ENCODE results near the gene DUSP28.

DUSP28 gene

GRCh38 chr2:240577281-240578109, 17.3 kb downstream of the DUSP28 start:
- no peak overlapping the region for H3K23ac ChIP-seq (ENCODE audit: low read length in 2 of 2)
- no peak overlapping the region for H3K4ac ChIP-seq (ENCODE audit: low read depth in 1 of 2, low read length in 2 of 2)
- H3K4me1 ChIP-seq (ENCODE audit: control insufficient read depth, insufficient read depth, low read depth, low read length) = peaks cover 24% of the 10 kb centered on the region
- H3K4me2 ChIP-seq (ENCODE audit: low read length, poor library complexity, severe bottlenecking) = no peak overlapping the region
- no peak overlapping the region for H2BK120ac ChIP-seq (ENCODE audit: low read depth, low read length)
- no peaks in the 10 kb centered on the region for H3K27me3 ChIP-seq (ENCODE audit: control insufficient read depth in 1 of 2, insufficient read depth in 1 of 2, low read length in 2 of 2)
- H3K9me3 ChIP-seq (ENCODE audit: control insufficient read depth, low read length) = no peaks in the 10 kb centered on the region
- WGBS = 96% methylated on average over 25 of the region's 26 CpGs
- H3K14ac ChIP-seq (ENCODE audit: low read length in 2 of 2) = no peak overlapping the region
- H2BK12ac ChIP-seq (ENCODE audit: low read length in 2 of 2) = no peak overlapping the region
- H4K91ac ChIP-seq (ENCODE audit: low read length) = no peak overlapping the region
- H3K9ac ChIP-seq (ENCODE audit: low read length) = no peak overlapping the region
- H2BK15ac ChIP-seq (ENCODE audit: low read depth, poor library complexity, severe bottlenecking) = no peak overlapping the region
- no peak overlapping the region for H2AFZ ChIP-seq (ENCODE audit: low read depth, low read length)
- no peak overlapping the region for H3K18ac ChIP-seq (ENCODE audit: low read depth in 1 of 2, low read length in 2 of 2)
- H2AK5ac ChIP-seq (ENCODE audit: low read length, severe bottlenecking) = no peak overlapping the region
- DNase-seq = no peak
- no peak overlapping the region for H2BK5ac ChIP-seq (ENCODE audit: low read depth, low read length, poor library complexity, severe bottlenecking)
- H3K4me3 ChIP-seq (ENCODE audit: insufficient read depth in 1 of 2, low read depth in 1 of 2, low read length in 2 of 2) = no peak overlapping the region
- H3K36me3 ChIP-seq (ENCODE audit: control insufficient read depth in 1 of 2, insufficient read depth in 2 of 2, low read depth in 1 of 2, low read length in 2 of 2) = peaks cover 55 to 72% of the 10 kb centered on the region in 2 experiments
- no peak overlapping the region for H3K27ac ChIP-seq (ENCODE audit: low read length, poor library complexity, severe bottlenecking)
- peaks cover 47% of the 10 kb centered on the region for H3K79me1 ChIP-seq (replicated peaks; ENCODE audit: low read length, poor library complexity, severe bottlenecking)
- H4K8ac ChIP-seq (ENCODE audit: low read length) = no peak overlapping the region

DNA sequence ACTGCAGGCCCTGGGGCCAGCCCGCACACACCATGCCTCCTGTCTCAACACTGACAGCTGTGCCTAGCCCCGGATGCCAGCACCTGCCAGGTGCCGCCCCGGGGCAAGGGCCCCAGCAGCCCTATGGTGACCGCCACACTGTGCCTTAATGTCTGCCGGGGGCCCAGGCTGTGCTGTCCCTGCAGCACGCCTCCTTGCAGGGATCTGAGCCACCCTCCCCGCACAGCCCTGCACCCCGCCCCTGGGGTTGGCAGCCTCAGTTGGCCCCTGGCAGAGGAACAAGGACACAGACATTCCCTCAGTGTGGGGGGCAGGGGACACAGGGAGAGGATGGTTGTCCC, 17.9 kb downstream of the DUSP28 start:
- H3K23ac ChIP-seq (ENCODE audit: low read length in 2 of 2) = no peak overlapping the region
- no peak overlapping the region for H4K91ac ChIP-seq (ENCODE audit: low read length)
- DNase-seq = no peak
- peaks cover 42% of the 10 kb centered on the region for H3K79me1 ChIP-seq (replicated peaks; ENCODE audit: low read length, poor library complexity, severe bottlenecking)
- 95% methylated on average over 9 of the region's 9 CpGs for WGBS
- H3K4me2 ChIP-seq (ENCODE audit: low read length, poor library complexity, severe bottlenecking) = no peak overlapping the region
- no peaks in the 10 kb centered on the region for H3K27me3 ChIP-seq (ENCODE audit: control insufficient read depth in 1 of 2, insufficient read depth in 1 of 2, low read length in 2 of 2)
- H2BK120ac ChIP-seq (ENCODE audit: low read depth, low read length) = no peak overlapping the region
- no peak overlapping the region for H2BK15ac ChIP-seq (ENCODE audit: low read depth, poor library complexity, severe bottlenecking)
- H3K18ac ChIP-seq (ENCODE audit: low read depth in 1 of 2, low read length in 2 of 2) = no peak overlapping the region
- H3K27ac ChIP-seq (ENCODE audit: low read length, poor library complexity, severe bottlenecking) = no peak overlapping the region
- peaks cover 26% of the 10 kb centered on the region for H3K4me1 ChIP-seq (ENCODE audit: control insufficient read depth, insufficient read depth, low read depth, low read length)
- no peak overlapping the region for H2BK12ac ChIP-seq (ENCODE audit: low read length in 2 of 2)
- H2AK5ac ChIP-seq (ENCODE audit: low read length, severe bottlenecking) = no peak overlapping the region
- no peak overlapping the region for H3K4ac ChIP-seq (ENCODE audit: low read depth in 1 of 2, low read length in 2 of 2)
- H2AFZ ChIP-seq (ENCODE audit: low read depth, low read length) = no peak overlapping the region
- H3K14ac ChIP-seq (ENCODE audit: low read length in 2 of 2) = no peak overlapping the region
- H3K9ac ChIP-seq (ENCODE audit: low read length) = no peak overlapping the region
- no peak overlapping the region for H3K4me3 ChIP-seq (ENCODE audit: insufficient read depth in 1 of 2, low read depth in 1 of 2, low read length in 2 of 2)
- no peaks in the 10 kb centered on the region for H3K9me3 ChIP-seq (ENCODE audit: control insufficient read depth, low read length)
- H3K36me3 ChIP-seq (ENCODE audit: control insufficient read depth in 1 of 2, insufficient read depth in 2 of 2, low read depth in 1 of 2, low read length in 2 of 2) = peaks cover 55 to 66% of the 10 kb centered on the region in 2 experiments
- no peak overlapping the region for H4K8ac ChIP-seq (ENCODE audit: low read length)
- no peak overlapping the region for H2BK5ac ChIP-seq (ENCODE audit: low read depth, low read length, poor library complexity, severe bottlenecking)

- H2BK120ac ChIP-seq (ENCODE audit: low read depth, low read length) = no peak overlapping the region
- DNase-seq = no peak
- H3K79me1 ChIP-seq (replicated peaks; ENCODE audit: low read length, poor library complexity, severe bottlenecking) = peaks cover 44% of the 10 kb centered on the region
- no peaks in the 10 kb centered on the region for H3K9me3 ChIP-seq (ENCODE audit: control insufficient read depth, low read length)
- H2BK12ac ChIP-seq (ENCODE audit: low read length in 2 of 2) = no peak overlapping the region
- no peak overlapping the region for H3K14ac ChIP-seq (ENCODE audit: low read length in 2 of 2)
- peaks cover 26% of the 10 kb centered on the region for H3K4me1 ChIP-seq (ENCODE audit: control insufficient read depth, insufficient read depth, low read depth, low read length)
- H2BK5ac ChIP-seq (ENCODE audit: low read depth, low read length, poor library complexity, severe bottlenecking) = no peak overlapping the region
- H4K91ac ChIP-seq (ENCODE audit: low read length) = peak overlapping the region; percentile 14
- no peak overlapping the region for H3K23ac ChIP-seq (ENCODE audit: low read length in 2 of 2)
- WGBS = 95% methylated on average over 8 of the region's 8 CpGs
- H2BK15ac ChIP-seq (ENCODE audit: low read depth, poor library complexity, severe bottlenecking) = no peak overlapping the region
- no peak overlapping the region for H2AFZ ChIP-seq (ENCODE audit: low read depth, low read length)
- H3K18ac ChIP-seq (ENCODE audit: low read depth in 1 of 2, low read length in 2 of 2) = no peak overlapping the region
- H3K36me3 ChIP-seq (ENCODE audit: control insufficient read depth in 1 of 2, insufficient read depth in 2 of 2, low read depth in 1 of 2, low read length in 2 of 2) = peaks cover 55 to 62% of the 10 kb centered on the region in 2 experiments
- H3K4me2 ChIP-seq (ENCODE audit: low read length, poor library complexity, severe bottlenecking) = no peak overlapping the region
- no peak overlapping the region for H3K4me3 ChIP-seq (ENCODE audit: insufficient read depth in 1 of 2, low read depth in 1 of 2, low read length in 2 of 2)
- H3K27ac ChIP-seq (ENCODE audit: low read length, poor library complexity, severe bottlenecking) = no peak overlapping the region
- H3K4ac ChIP-seq (ENCODE audit: low read depth in 1 of 2, low read length in 2 of 2) = no peak overlapping the region
- H4K8ac ChIP-seq (ENCODE audit: low read length) = no peak overlapping the region
- H2AK5ac ChIP-seq (ENCODE audit: low read length, severe bottlenecking) = no peak overlapping the region
- H3K27me3 ChIP-seq (ENCODE audit: control insufficient read depth in 1 of 2, insufficient read depth in 1 of 2, low read length in 2 of 2) = no peaks in the 10 kb centered on the region
- H3K9ac ChIP-seq (ENCODE audit: low read length) = no peak overlapping the region
Observed at GRCh38 chr2:240578488-240578887, 18.3 kb downstream of the DUSP28 start.

DNA sequence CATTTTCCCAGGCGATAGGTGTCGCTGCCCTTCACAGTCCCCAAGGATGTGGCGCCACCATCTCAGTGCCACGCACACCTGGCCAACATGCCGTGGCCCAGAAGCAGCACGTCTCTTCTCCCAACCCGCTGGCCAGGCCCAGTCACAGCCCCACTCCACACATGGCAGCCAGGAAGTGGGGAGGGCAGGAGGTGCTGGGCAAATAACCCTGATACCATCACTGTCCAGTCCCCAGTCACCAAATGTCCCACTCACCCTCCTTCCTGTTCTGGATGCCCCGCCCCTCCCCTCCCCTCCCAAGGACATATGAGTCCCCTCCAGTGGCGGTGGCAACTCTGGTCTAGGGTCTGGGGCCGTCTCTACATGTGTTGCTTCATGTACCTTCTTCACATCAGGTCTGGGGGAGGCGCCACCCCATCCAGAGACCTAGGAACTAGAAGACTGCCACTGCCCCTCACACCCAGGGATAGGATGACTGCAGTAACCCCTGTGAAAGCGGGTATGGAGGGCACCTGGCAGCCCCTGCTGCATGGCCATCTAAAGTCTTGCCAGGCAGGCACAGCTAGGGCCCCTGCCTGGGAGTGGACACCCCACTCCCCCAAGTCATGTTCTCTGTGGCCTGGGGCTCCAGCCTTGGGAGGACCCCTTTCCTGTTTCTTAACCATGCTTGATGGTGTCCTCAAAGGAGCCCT, 19.1 kb downstream of the DUSP28 start:
- Histone ChIP-seq H2BK120ac (ENCODE audit: low read depth, low read length) (no peak overlapping the region), H2BK12ac (ENCODE audit: low read length in 2 of 2) (no peak overlapping the region), H3K4me1 (ENCODE audit: control insufficient read depth, insufficient read depth, low read depth, low read length) (peaks cover 24% of the 10 kb centered on the region), H3K27me3 (ENCODE audit: control insufficient read depth in 1 of 2, insufficient read depth in 1 of 2, low read length in 2 of 2) (no peaks in the 10 kb centered on the region), H2BK15ac (ENCODE audit: low read depth, poor library complexity, severe bottlenecking) (no peak overlapping the region), H4K91ac (ENCODE audit: low read length) (no peak overlapping the region), H3K9ac (ENCODE audit: low read length) (peak overlapping the region; percentile 65), H3K14ac (ENCODE audit: low read length in 2 of 2) (peak overlapping the region in 1 of 2 experiments; percentile 61), H3K4ac (ENCODE audit: low read depth in 1 of 2, low read length in 2 of 2) (no peak overlapping the region), H4K8ac (ENCODE audit: low read length) (no peak overlapping the region), H3K4me2 (ENCODE audit: low read length, poor library complexity, severe bottlenecking) (no peak overlapping the region), H3K27ac (ENCODE audit: low read length, poor library complexity, severe bottlenecking) (no peak overlapping the region), H3K36me3 (ENCODE audit: control insufficient read depth in 1 of 2, insufficient read depth in 2 of 2, low read depth in 1 of 2, low read length in 2 of 2) (peaks cover 54 to 55% of the 10 kb centered on the region in 2 experiments), H3K18ac (ENCODE audit: low read depth in 1 of 2, low read length in 2 of 2) (peak overlapping the region in 1 of 2 experiments; percentile 25), H2AFZ (ENCODE audit: low read depth, low read length) (no peak overlapping the region), H2AK5ac (ENCODE audit: low read length, severe bottlenecking) (no peak overlapping the region), H3K9me3 (ENCODE audit: control insufficient read depth, low read length) (no peaks in the 10 kb centered on the region), H3K79me1 (replicated peaks; ENCODE audit: low read length, poor library complexity, severe bottlenecking) (peaks cover 48% of the 10 kb centered on the region), H3K23ac (ENCODE audit: low read length in 2 of 2) (no peak overlapping the region), H3K4me3 (ENCODE audit: insufficient read depth in 1 of 2, low read depth in 1 of 2, low read length in 2 of 2) (no peak overlapping the region), H2BK5ac (ENCODE audit: low read depth, low read length, poor library complexity, severe bottlenecking) (no peak overlapping the region)
- no peak for DNase-seq
- 96% methylated on average over 12 of the region's 12 CpGs for WGBS
